Stimulated activated CD8-positive, alpha-beta memory T cell treated with anti-CD3 and anti-CD28 coated beads, Interleukin-15, amount 100 ng/mL, for 4 hours (primary cell): ENCODE data around the gene HOMEZ.
"Not testable (repeated sequence)": the region's sequence is repeated elsewhere in the genome, so short reads cannot be mapped to it uniquely, and the experiment has no call there.

Source experiments
- DNase-seq, 2 donors: peaks; one replicate each; pipeline ENCODE4 v3.0.0-alpha.2; 2020; ENCODE audit warnings: low read depth in 2 of 2

The HOMEZ gene

GRCh38 chr14:23281247-23281646, 4.7 kb downstream of the HOMEZ start:
- DNase-seq: no peak

- DNase-seq: not testable (repeated sequence)
Observed at GRCh38 chr14:23277928-23278327, 8.0 kb downstream of the HOMEZ start.

- no peak for DNase-seq
Observed at GRCh38 chr14:23277189-23277588, 8.7 kb downstream of the HOMEZ start.

GRCh38 chr14:23275412-23275811, 10.5 kb downstream of the HOMEZ start:
- no peak for DNase-seq

- DNase-seq: no peak
Observed at GRCh38 chr14:23269193-23269592, 16.7 kb downstream of the HOMEZ start.

GRCh38 chr14:23260849-23261248, 25.1 kb downstream of the HOMEZ start:
- DNase-seq: not testable (repeated sequence)

- DNase-seq: no peak
Observed at GRCh38 chr14:23259426-23259825, 26.5 kb downstream of the HOMEZ start.

- DNase-seq: no peak
Observed at GRCh38 chr14:23258256-23258655, 27.7 kb downstream of the HOMEZ start.

- no peak for DNase-seq
Observed at GRCh38 chr14:23252420-23253333, 33.3 kb downstream of the HOMEZ start.

- DNase-seq: no peak
Observed at GRCh38 chr14:23252006-23252405, 33.9 kb downstream of the HOMEZ start.

GRCh38 chr14:23249824-23250223, 36.1 kb downstream of the HOMEZ start:
- DNase-seq: no peak

- DNase-seq: no peak
Observed at GRCh38 chr14:23248601-23249000, 37.3 kb downstream of the HOMEZ start.

- DNase-seq: no peak
Observed at GRCh38 chr14:23245282-23245681, 40.6 kb downstream of the HOMEZ start.

- DNase-seq: no peak
Observed at GRCh38 chr14:23243066-23243465, 42.9 kb downstream of the HOMEZ start.

GRCh38 chr14:23242076-23242475, 43.9 kb downstream of the HOMEZ start:
- no peak for DNase-seq

GRCh38 chr14:23241061-23241715, 44.7 kb downstream of the HOMEZ start:
- not testable (repeated sequence) for DNase-seq

GRCh38 chr14:23240661-23241060, 45.3 kb downstream of the HOMEZ start:
- DNase-seq: no peak

- peak; percentile 57 to 65 for DNase-seq
Observed at GRCh38 chr14:23237772-23238594, 47.9 kb downstream of the HOMEZ start, which contains the start of gene RNF212B. RNF212B (plus strand) TSS chr14:23237936; CDS start chr14:23240346, 2,410 bp downstream.

GRCh38 chr14:23232241-23232808, 53.6 kb downstream of the HOMEZ start:
- DNase-seq: not testable (repeated sequence)

- no peak for DNase-seq
Observed at GRCh38 chr14:23228812-23229211, 57.1 kb downstream of the HOMEZ start.

- DNase-seq: no peak
Observed at GRCh38 chr14:23227566-23227965, 58.4 kb downstream of the HOMEZ start.

GRCh38 chr14:23224958-23225357, 61.0 kb downstream of the HOMEZ start:
- DNase-seq: not testable (repeated sequence)
